Keratinocyte (primary cell): ENCODE data around the gene P2RY2.

Experiments used
- CTCF ChIP-seq, 3 experiments: IDR thresholded peaks in 1 of 3; conservative IDR thresholded peaks in 1 of 3; optimal IDR thresholded peaks in 1 of 3; 2 replicates in 2 of 3; 3 replicates in 1 of 3; pipeline versions ENCODE3 to v1.5.1; 2011; ENCODE audit warnings: low read length in 3 of 3, mild to moderate bottlenecking in 3 of 3, moderate library complexity in 2 of 3, control low read depth in 1 of 3, inconsistent platforms in 1 of 3; ENCODE audit not compliant: insufficient read depth in 2 of 3; ENCODE audit errors: extremely low read depth in 1 of 3
- EZH2 ChIP-seq: IDR thresholded peaks from one replicate; pipeline ENCODE4 v1.6.1; 2012; ENCODE audit warnings: inconsistent platforms, mild to moderate bottlenecking, low read length, moderate library complexity

- no peak for TF ChIP-seq CTCF (optimal IDR thresholded peaks at IDR 0.05 in 1 of 3, IDR thresholded peaks at IDR 0.05 in 1 of 3, conservative IDR thresholded peaks at IDR 0.05 in 1 of 3; ENCODE audit: extremely low read depth in 1 of 3, insufficient read depth in 2 of 3, low read length in 3 of 3)
- no peak for TF ChIP-seq EZH2
Observed at GRCh38 chr11:73174495-73174791, 43.6 kb upstream of the P2RY2 start.
